Ishikawa (cell line): Measurements from ENCODE around the gene TNFRSF18.

ENCODE experiments used
- CEBPB ChIP-seq: IDR thresholded peaks from 2 replicates; pipeline ENCODE4 v1.6.1; 2012
- EP300 ChIP-seq: IDR thresholded peaks from 2 replicates; pipeline ENCODE4 v1.6.1; 2012; ENCODE audit warnings: borderline replicate concordance
- FOXM1 ChIP-seq: IDR thresholded peaks from 2 replicates; pipeline ENCODE4 v1.6.1; 2012; ENCODE audit warnings: low read depth, borderline replicate concordance
- NFIC ChIP-seq: IDR thresholded peaks from 2 replicates; pipeline ENCODE4 v1.6.1; 2012
- RAD21 ChIP-seq: IDR thresholded peaks from 2 replicates; pipeline ENCODE4 v1.6.1; 2012; ENCODE audit warnings: low read depth
- YY1 ChIP-seq: IDR thresholded peaks from 2 replicates; pipeline ENCODE4 v1.6.1; 2012; ENCODE audit warnings: low read depth
- ZBTB7A ChIP-seq: IDR thresholded peaks from 2 replicates; pipeline ENCODE4 v1.6.1; 2012; ENCODE audit warnings: low read depth
- TF ChIP-seq, protein P1 (sequence below): IDR thresholded peaks from 2 replicates; pipeline ENCODE4 v1.6.1; 2012; ENCODE audit warnings: low read depth, mild to moderate bottlenecking
- TF ChIP-seq, protein P2 (sequence below): IDR thresholded peaks from 2 replicates; pipeline ENCODE4 v1.6.1; 2012

DNA sequence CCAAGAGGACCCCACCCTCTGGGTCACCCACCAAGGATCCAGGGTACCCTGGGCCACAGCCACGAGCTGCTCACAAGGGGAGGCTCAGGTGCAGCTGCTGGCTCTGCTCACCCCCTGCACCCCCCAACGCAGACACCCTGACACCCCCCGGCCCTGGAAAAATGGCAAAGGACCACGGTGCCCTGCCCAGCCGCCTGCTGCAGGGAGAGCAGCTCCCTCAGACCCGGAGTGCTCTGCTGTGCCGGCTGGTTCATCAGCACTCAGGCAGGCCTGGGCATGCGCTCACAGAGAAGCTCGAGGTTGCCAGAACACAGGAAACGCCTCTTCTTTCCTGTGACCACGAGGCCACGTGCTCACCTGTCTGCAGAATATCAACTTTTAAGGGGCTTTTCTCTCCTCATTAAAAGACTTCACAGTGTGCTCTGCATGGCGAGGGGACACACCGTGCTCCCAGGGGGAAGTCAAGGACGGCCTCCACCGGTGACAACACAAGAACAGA lies 44.4 kb upstream of the TNFRSF18 start:
- no peak for TF ChIP-seq EP300
- no peak for TF ChIP-seq FOXM1
- TF ChIP-seq, protein P1, sequence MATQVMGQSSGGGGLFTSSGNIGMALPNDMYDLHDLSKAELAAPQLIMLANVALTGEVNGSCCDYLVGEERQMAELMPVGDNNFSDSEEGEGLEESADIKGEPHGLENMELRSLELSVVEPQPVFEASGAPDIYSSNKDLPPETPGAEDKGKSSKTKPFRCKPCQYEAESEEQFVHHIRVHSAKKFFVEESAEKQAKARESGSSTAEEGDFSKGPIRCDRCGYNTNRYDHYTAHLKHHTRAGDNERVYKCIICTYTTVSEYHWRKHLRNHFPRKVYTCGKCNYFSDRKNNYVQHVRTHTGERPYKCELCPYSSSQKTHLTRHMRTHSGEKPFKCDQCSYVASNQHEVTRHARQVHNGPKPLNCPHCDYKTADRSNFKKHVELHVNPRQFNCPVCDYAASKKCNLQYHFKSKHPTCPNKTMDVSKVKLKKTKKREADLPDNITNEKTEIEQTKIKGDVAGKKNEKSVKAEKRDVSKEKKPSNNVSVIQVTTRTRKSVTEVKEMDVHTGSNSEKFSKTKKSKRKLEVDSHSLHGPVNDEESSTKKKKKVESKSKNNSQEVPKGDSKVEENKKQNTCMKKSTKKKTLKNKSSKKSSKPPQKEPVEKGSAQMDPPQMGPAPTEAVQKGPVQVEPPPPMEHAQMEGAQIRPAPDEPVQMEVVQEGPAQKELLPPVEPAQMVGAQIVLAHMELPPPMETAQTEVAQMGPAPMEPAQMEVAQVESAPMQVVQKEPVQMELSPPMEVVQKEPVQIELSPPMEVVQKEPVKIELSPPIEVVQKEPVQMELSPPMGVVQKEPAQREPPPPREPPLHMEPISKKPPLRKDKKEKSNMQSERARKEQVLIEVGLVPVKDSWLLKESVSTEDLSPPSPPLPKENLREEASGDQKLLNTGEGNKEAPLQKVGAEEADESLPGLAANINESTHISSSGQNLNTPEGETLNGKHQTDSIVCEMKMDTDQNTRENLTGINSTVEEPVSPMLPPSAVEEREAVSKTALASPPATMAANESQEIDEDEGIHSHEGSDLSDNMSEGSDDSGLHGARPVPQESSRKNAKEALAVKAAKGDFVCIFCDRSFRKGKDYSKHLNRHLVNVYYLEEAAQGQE, result no peak
- no peak for TF ChIP-seq ZBTB7A
- no peak for TF ChIP-seq YY1
- TF ChIP-seq RAD21, result no peak
- TF ChIP-seq NFIC, result no peak
- TF ChIP-seq CEBPB, result no peak
- TF ChIP-seq, protein P2, sequence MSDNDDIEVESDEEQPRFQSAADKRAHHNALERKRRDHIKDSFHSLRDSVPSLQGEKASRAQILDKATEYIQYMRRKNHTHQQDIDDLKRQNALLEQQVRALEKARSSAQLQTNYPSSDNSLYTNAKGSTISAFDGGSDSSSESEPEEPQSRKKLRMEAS, result no peak
